ENCODE measurements around the gene TMEM184B.

TMEM184B gene

DNA sequence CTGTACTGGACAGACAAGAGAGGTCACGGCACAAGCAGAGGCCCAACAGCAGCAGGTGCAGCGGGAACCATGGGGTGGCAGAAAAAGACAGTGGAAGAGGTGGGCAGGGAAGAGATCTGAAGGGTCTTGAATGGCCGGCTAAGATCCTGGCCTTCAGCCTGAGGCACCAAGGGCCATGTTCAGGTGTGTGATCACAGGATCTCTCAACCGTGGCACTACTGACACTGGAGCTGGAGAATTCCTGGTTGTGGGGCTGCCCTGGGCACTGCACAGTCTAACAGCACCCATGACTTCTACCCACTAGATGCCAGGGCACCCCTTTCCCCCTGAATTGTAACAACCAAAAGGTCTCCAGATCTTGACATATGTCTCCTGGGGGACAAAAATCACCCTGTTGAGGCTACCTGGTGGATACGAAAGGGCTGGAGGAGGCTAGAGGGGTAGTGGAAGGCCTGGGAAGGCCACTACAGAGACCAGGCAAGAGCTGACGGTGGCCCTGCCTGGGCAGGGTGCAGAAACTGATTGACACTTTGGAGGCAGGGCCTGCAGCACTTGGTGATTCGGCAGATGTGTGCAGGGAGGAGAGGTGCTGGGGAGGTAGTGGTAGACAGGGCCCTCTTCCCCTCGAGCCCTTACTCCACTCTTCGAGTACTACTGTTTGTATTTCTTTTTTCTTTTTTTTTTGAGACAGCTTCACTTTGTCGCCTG, 36.1 kb upstream of the TMEM184B start:
- in situ Hi-C loops (cut with MboI; ENCODE audit: low sequenced_read_pairs), result no loop called here

DNA sequence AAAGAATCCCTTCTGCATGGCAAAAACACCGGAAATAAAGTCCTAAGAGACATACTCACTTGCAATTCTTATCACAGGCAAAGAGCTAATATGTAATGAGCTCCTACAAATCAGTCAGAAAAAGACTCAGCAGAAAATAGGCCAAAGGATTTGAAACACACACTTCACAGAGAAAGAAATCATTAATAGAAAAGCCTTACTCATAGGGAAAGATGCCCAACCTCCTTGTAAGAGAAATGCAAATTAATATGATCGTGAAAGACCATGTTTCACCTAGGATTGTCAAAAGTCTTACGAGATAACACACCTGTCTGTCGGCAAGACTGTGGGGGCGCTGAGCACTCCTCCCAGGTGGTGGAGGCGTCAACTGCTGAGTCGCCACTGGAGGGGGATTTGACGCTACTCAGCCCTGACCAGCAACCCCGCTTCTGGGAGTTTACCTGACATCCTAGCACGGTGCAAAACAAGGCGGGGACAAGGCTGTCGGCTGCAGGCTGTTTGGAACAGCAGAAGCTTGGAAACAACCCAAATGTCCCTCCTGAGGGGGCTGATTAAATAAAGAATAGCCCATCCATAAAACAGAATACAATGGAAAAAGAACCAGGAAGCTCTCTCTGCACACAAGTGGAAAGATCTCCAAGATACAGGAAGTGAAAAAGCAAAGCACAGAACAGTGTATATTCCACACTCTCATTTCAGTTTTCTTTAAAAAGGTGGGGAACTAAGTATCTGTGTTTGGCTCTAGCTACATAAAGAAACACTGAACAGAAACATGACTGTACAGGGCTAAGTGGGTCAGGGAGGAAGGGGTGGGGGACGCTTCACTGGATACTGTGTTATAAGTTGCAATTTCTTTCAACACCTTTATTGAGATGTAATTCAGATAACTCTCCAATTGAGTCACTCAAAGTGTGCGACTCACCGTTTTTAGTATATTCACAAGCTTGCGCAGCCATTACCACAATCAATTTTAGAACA, 33.0 kb upstream of the TMEM184B start:
- in situ Hi-C loops (cut with MboI; ENCODE audit: low sequenced_read_pairs), result no loop called here

DNA sequence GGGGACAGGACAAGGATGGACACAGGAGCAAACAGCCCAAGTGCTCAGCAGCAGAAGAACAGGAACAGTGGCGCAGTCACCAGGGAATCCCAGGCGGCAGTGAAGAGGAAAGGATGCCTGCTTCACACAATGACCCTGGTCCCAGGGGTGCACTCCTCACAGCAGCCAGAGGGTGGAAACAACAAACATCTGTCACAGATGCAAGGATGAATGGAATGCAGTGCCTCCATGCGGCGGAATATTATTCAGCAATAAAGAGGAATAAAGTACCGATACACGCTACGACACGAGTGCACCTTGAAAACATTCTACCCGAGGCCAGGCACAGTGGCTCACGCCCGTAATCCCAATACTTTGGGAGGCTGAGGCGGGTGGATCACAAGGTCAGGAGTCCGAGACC, 31.7 kb upstream of the TMEM184B start:
- in situ Hi-C loops (cut with MboI; ENCODE audit: low sequenced_read_pairs), result no loop called here

DNA sequence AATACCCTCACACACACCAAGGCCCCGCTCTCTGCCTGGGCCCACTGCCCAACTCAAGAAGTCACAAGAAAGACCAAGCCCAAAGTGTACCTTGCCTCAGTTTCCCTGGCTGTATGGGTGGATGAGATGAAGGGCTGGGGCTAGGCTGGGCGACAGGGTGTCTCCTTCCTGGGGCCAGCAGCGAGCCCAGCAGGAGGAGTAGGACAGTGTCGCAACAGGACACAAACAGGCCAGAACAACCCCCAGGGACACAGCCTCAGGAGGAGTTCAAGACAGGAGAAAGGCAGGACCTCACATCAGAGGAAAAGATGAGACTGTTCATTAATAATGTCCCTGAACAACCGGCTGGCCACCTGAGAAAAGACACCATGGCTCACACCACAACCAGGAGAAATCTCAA, 31.2 kb upstream of the TMEM184B start:
- in situ Hi-C loops (cut with MboI; ENCODE audit: low sequenced_read_pairs), result no loop called here

DNA sequence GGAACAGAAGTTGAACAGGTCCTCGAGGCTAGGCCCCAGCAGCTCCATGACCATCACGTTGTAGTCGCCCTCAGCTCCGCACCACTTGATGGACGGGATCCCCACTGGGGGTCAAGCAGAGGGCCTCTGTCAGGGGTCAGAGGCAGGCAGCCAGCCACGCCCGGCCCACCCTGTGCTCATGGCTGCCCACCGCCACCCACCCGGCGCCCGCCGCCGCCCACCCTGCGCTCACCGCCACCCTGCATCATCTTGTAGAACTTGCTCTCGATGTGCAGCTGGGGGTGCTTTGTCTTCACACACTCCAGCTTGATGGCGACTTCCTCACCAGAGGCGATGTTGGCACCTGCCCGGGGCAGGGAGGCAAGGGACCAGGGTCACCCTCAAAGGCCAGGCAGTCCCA, 30.1 kb upstream of the TMEM184B start:
- in situ Hi-C loops (cut with MboI; ENCODE audit: low sequenced_read_pairs), result no loop called here

DNA sequence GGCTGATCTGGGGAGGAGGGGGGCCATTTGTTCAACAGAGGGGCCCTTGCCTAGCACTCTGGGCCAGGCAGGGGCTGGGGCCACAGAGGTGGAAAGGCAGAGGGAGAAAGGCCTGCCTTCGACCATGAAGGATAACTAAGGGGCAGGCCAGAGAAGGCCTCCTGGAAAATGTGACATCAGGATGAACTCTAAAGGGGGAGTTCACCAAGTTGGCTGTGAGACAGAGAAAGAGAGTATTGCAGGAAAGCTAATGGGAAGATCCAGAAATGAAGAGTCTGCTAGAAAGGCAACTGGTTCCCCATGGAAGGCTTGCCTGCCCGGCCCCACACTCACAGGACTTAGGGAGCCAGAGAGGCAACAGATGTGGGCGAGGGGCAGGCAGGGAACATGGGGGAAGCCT, 28.1 kb upstream of the TMEM184B start:
- in situ Hi-C loops (cut with MboI; ENCODE audit: low sequenced_read_pairs), result no loop called here

DNA sequence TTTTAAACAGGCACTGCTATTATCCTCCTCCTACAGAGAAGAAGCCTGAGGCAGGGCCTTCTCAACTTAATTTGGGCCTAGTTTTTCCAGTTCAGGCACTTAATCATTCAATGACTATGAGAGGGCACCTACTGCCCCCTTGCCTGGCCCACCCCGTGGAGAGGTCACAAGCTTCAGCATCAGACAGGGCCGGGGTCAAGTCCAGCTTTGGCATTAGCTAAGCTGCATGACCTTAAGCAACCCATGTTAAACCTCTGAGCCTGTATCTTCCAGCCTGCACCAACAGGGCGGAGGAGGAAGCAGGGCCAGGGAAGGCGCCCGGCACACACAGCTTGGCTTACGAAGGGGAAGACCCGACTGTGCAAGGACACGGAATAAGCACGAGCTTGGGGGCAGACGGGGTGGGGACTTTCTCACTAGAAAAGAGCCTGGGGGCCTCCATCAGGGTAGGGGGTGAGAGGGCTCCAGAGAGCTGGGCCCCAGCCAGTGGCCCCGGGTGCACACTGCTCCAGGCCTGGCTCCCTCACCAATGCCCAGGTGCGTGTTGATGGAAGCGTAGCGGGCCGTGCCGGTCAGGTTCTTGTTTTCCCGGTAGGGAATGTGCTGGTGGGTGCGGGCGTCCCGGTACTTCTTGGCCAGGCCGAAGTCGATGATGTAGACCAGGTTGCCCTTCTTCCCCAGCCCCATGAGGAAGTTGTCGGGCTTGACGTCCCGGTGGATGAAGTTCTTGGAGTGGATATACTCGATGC, 27.6 kb upstream of the TMEM184B start:
- in situ Hi-C loops (cut with MboI; ENCODE audit: low sequenced_read_pairs), result no loop called here

DNA sequence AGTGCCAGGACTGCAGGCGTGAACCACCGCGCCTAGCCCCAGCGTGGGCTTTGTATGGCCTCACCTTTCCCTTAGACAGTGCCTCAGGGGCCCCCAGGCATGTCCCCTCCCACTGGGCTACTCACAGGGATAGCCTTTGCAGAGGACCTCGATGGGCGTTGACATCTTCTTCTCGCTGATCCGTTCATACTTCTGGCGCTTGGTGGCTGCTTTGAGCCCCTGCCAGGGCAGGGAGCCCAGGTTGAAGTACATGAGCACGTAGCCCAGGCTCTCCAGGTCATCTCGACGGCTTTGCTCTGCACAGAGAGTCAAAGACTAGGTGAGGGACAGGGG, 26.9 kb upstream of the TMEM184B start:
- in situ Hi-C loops (cut with MboI; ENCODE audit: low sequenced_read_pairs), result no loop called here

DNA sequence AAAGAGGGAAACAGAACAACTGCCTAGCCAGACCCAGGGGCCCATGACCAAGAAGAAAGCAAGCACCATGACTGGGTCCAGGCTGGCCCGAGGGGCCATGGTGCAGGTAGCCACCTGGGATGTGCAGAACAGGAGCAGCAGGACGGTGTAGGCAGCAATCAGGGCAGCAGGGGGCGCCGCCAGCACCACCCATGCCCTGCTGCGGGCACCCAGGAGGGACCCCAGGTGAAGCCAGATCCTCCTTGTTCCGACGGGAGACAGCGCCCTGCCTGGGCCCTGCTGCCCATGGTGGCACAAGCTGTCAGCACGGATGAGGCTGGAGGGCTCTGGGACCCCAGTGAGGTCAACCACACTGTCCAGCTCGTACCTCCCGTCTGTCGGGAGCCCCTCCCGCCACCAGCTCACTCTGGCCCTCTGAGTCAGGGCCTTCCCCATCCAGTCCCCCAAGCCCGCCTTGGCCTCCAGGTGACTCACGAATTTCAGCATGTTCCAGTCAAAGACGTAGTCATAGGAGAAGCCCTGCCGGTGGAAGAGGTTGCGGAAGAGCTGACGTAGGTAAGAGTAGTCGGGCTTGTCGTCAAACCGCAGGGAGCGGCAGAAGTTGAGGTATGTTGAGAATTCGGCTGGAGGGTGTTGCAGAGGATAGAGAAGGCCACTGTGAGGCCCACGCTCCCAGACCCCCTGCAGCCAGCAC, 25.6 kb upstream of the TMEM184B start:
- in situ Hi-C loops (cut with MboI; ENCODE audit: low sequenced_read_pairs), result no loop called here

DNA sequence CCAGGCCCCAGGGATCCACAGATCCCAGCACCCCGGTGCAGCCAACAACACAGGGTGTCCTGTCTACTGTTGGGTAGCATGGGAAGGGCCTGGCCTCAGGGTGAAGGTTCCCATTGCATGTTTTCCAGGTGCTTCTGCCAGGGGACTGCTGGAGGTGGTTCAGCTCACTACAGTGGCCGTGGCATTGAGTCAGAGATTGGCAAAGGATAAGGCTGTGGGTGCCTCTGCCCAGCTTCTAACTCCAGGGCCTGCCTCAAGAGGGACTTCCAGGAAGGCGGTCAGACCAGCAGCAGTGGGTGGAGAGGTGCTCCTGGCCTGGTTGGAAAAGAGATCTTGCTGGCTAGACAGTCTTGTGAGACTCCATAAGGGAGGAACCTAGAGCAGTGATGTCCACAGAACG, 23.6 kb upstream of the TMEM184B start:
- in situ Hi-C loops (cut with MboI; ENCODE audit: low sequenced_read_pairs), result no loop called here

DNA sequence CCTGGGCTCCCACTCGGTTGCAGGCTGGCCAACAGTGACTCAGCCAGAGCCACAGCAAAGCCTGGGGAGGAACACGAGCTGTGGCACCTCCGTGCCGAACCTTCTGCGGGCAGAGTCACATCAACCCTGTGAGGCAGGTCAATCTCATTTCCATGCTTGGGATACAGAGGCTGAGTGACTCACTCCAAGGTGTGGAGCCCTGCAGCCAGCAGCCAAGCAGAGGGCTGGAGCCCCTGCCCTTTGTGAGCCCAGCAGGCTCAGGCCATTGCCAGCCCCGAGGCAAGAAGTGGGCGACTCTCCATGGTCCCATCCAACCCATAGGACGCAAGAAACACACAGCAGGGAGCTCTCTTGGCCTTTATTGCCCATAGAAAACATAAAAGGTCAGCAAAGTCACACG, 23.1 kb upstream of the TMEM184B start:
- in situ Hi-C loops (cut with MboI; ENCODE audit: low sequenced_read_pairs), result no loop called here

DNA sequence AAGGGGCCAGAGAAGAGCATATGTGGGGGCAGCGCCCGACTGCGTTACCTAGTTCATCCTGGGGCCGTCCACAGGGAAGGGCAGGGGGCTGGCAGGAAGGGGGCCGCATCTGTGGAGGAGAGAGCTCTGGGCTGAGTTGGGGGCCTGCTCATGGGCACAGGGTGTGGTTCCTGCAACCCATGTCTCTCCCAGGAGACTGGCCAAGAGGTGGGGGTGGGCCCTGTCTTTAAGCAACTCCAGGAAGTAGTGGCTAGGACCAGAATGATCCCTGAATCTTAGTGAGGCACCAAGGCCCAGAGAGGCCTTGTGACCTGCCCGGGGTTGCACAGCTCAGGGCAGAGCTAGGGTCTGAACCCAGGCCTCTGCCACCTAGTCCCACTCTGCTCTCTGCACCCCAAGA, 22.5 kb upstream of the TMEM184B start:
- in situ Hi-C loops (cut with MboI; ENCODE audit: low sequenced_read_pairs), result no loop called here

DNA sequence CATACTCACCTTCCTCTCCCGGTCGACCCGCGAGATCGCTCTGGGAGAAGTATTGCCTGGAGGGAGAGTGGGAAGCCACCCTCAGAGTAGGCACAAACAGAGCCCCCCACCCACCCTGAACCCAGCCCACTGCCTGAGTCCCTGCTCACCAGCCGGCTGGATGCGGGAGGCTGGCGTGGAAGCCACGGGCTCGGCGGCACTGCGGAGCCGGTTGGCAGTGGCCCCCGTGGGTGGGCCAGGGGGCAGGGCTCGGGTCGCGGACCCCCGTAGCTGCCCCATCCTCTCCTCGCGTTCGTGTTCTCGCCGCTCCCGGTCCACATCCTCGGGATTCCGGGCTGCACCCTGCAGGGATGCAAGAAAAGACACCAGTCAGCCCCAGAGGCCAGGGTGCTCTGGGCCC, 21.4 kb upstream of the TMEM184B start:
- in situ Hi-C loops (cut with MboI; ENCODE audit: low sequenced_read_pairs), result no loop called here

DNA sequence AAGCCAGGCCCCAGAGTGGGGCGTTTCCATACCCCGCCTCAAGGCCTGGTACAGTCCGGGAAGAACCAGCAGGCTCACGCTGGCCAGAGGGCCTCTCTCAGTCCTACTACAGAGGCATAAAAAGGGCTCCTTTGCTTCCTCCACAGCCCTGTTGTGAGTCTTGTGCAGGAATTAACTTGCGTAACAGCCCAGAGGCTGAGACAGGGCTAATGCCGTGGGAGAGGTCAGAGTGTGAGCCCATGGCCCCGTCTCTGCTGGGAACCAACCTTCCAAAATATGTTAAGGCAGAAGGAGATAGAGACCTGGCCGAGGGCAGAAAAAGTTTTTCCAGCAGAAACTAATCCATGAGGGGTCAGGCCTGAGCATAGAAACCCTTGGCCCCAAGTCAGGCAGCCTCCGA, 19.9 kb upstream of the TMEM184B start:
- in situ Hi-C loops (cut with MboI; ENCODE audit: low sequenced_read_pairs), result no loop called here

DNA sequence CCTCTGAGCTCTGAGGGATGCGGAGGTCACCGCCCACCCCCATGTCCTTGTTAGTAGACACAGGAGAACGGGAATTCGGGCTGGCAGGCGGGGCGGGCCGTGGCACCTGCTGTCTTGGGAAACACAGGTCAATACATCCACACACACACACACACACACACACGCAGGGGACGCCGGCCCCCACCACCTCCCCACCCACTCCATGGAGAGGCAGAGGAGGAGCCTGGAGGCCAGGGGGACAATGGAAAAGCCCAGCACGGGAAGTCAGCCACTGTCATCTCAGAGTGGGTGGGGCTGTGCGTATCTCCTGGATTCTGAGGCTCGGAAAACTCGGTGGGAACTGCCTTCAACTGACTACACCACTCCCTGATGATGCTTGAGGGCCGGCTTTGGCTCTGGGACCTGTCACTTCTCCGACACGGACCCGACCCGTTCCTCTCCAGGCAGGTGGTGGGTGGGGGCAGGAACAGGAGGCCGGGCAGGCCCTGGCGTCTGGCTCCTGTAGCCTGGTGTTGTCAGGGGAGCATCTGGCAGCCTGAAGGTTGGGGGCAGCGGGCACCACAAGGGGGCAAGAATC, 18.5 kb upstream of the TMEM184B start:
- in situ Hi-C loops (cut with MboI; ENCODE audit: low sequenced_read_pairs), result no loop called here

DNA sequence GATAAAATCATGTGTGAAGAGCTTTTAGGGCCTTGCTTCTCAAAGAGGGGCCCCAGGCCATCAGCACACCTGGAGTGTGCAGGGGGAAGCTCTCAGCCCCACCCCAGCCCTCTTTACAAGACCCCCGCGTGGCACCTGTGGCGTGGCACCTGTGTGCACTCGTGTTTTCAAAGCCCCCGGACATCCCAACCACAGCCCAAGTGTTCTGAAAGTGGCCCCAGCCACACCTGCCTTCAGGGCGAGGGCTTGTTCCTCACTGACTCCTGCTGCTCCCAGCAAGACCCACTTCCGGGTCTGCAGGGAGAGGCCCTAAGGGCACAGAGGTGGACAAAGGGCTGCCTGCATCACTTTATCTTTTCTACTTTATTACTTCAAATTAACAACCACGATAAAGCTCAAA, 17.5 kb upstream of the TMEM184B start:
- in situ Hi-C loops (cut with MboI; ENCODE audit: low sequenced_read_pairs), result no loop called here

DNA sequence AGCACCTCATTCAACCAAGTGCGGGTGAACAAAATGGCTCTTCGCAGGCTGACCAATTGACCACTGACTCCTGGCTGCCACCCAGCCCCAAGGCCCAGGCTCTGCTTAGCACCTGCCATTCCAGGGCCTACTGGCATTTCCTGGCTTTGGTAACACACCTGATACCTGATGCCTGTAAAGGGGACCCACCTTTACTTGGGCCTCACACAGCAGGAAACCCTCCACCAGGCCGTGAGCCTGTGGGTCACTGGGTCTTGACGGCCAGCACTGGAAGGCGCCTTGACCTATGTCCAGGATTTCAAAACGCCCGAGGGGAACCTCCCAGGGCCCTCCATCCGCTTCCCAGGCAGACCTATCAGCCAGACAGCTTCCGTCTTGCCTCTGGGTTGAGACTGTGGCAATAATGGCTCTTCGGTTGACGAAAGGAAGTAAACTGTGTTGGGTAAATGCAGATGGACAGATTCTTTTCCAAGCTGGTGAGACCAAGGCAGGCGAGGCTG, 16.8 kb upstream of the TMEM184B start:
- in situ Hi-C loops (cut with MboI; ENCODE audit: low sequenced_read_pairs), result no loop called here

DNA sequence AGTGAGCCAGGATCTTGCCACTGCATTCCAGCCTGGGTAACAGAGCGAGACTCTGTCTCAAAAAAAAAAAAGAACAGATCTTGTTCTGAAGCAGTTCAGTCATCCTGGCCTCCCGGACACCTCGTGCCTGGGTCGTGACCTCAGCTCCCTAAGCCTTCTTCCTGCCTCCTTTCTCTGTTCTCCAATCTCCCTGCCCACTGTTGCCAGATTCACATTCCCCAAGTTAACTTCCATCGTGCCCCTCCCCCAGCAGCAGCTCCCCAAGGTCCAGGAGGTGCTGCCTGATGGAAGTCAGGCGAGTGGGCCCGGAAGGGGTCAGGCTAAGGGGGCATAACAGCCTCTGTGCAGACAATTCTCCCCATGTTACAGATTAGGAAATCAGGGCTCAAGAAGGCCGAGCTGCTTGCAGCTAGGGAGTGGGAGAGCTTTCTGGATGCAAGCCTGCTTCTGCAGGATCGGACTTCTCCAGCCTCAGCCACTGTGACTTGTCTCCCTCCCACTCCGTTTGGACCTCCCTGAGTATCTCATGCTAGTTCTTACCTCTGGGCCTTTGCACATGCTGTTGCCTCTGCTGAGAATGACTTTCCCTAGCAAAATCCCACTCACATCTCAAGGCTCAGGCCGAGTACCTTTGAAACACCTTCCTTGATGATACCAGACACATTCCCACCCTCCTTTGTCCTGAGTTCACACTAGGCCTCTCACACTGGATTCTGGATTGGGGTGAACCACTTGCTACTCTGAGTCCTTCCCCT, 14.3 kb upstream of the TMEM184B start:
- in situ Hi-C loops (cut with MboI; ENCODE audit: low sequenced_read_pairs), result no loop called here

DNA sequence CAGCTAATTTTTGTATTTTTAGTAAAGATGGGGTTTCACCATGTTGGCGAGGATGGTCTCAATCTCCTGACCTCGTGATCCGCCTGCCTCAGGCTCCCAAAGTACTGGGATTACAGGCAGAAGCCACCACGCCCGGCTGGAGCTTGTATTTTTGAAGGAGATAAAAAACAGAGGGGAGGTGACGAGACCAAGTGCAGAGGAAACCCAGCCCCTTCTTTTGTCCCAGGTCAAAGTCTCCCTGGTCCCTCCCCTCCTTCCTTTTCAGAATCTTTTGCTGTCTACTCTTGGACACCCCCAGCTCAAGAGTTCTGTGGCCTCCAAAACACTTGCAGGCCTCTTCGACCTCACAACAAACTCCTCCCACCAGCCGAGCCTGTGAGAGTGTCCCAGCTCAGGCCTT, 12.2 kb upstream of the TMEM184B start:
- in situ Hi-C loops (cut with MboI; ENCODE audit: low sequenced_read_pairs), result no loop called here

DNA sequence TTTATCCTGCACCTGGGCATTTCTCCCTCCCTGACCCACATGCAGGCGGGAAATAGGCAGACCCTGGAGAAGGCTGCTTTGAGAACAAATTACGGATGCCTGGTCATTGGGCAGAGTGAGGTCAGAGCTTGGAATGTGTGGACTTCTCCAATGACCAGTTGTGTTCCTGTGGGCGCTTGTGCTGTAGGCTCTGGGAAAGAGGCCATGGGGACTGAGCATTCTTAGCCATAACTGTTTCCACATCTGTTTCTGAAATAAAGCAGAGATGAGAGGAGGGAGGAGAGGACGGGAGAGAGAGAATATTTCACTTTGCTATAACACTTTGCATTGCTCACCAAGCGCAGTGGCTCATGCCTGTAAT, 11.2 kb upstream of the TMEM184B start:
- in situ Hi-C loops (cut with MboI; ENCODE audit: low sequenced_read_pairs), result no loop called here

Data from hTERT RPE-1 (cell line).